ENCODE data around the gene DNM1L. TPM values are rescaled to one million over a fixed set of nuclear protein-coding genes. Genes with fewer than 3 reads are reported as not detected.
A peak's percentile ranks its signal among the peaks of the same experiment; 100 is the strongest.

DNM1L gene
- total RNA-seq: 37.4 TPM
- polyA plus RNA-seq: 36.7 TPM
- long read RNA-seq, donor 1: 0 reads
- long read RNA-seq, donor 2: 0 reads
- long read RNA-seq, donor 3, full-length matches to known transcripts: 7 of 7 reads
- long read RNA-seq, donor 3, partial matches to known transcripts: 0 of 7 reads
- long read RNA-seq, donor 3, other reads (novel, unspliced or antisense): 0 of 7 reads
- long read RNA-seq, donor 4, full-length matches to known transcripts: 2 of 32 reads
- long read RNA-seq, donor 4, partial matches to known transcripts: 10 of 32 reads
- long read RNA-seq, donor 4, other reads (novel, unspliced or antisense): 20 of 32 reads
- long read RNA-seq, donor 5, full-length matches to known transcripts: 8 of 123 reads
- long read RNA-seq, donor 5, partial matches to known transcripts: 115 of 123 reads
- long read RNA-seq, donor 5, other reads (novel, unspliced or antisense): 0 of 123 reads
- long read RNA-seq, donor 6, full-length matches to known transcripts: 7 of 41 reads
- long read RNA-seq, donor 6, partial matches to known transcripts: 34 of 41 reads
- long read RNA-seq, donor 6, other reads (novel, unspliced or antisense): 0 of 41 reads
- long read RNA-seq, donor 7, full-length matches to known transcripts: 10 of 17 reads
- long read RNA-seq, donor 7, partial matches to known transcripts: 7 of 17 reads
- long read RNA-seq, donor 7, other reads (novel, unspliced or antisense): 0 of 17 reads
- long read RNA-seq, donor 8, full-length matches to known transcripts: 6 of 6 reads
- long read RNA-seq, donor 8, partial matches to known transcripts: 0 of 6 reads
- long read RNA-seq, donor 8, other reads (novel, unspliced or antisense): 0 of 6 reads
- long read RNA-seq, donor 9, full-length matches to known transcripts: 6 of 20 reads
- long read RNA-seq, donor 9, partial matches to known transcripts: 14 of 20 reads
- long read RNA-seq, donor 9, other reads (novel, unspliced or antisense): 0 of 20 reads
- long read RNA-seq, donor 10, partial matches to known transcripts: 0 of 3 reads
- long read RNA-seq, donor 10, other reads (novel, unspliced or antisense): 0 of 3 reads

DNA sequence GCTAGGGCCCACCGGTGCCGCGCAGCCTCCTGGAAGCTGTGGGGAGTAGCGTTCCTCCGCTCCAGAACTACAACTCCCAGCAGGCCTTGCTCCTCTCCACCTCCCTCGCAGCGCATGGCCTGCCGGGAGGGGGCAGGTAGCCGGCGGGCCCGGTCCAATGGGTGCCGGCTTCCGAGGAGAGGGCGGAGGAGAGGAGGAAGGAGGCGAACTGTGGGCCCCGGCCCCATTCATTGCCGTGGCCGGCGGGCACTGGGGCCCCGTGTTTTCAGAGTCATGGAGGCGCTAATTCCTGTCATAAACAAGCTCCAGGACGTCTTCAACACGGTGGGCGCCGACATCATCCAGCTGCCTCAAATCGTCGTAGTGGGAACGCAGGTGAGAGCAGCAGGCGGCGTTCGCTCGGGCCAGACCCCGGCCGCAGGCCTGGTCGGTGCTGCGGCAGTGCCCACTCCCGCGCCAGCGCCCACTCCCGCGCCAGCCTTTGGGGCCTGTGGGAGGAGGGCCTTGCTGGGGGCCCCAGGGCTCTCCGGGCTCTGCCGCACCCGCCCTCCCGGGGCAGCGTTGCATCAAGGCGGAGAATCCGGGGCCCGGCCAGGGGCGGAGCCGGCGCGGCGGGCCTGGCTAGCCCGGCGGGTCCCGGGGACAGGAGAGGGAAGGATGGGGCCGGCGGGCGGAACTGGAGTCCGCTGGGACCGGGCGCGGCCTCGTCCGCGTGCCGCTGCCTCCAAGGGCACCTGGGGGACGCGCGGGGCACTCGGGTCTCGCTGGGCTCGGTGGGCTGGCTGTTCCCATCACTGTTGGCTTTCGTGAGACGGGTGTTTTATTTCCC, at the start of gene DNM1L:
Gene DNM1L (plus strand): TSS at position 211 of the 829 bp plus-strand sequence. CDS start 63 bp downstream, at position 274.
- H3K27ac ChIP-seq (ENCODE audit: low read depth in 1 of 2, low read length in 1 of 2): peak within 1 kb of the TSS; percentile 71 to 85
- no peaks in the 10 kb centered on the region for H3K9me3 ChIP-seq (ENCODE audit: control insufficient read depth in 2 of 2, insufficient read depth in 1 of 2, low read length in 1 of 2)
- peak within 1 kb of the TSS; percentile 56 to 95 for H3K4me3 ChIP-seq (ENCODE audit: low read length in 2 of 2)
- H3K36me3 ChIP-seq (ENCODE audit: control insufficient read depth in 2 of 2, insufficient read depth in 2 of 2, low read length in 1 of 2): no peaks in the 10 kb centered on the region
- DNase-seq (ENCODE audit: low read depth in 6 of 9, low spot score in 9 of 9): peak; percentile 83 to 96 (median 90)
- under 1% methylated on average over 76 of the region's 76 CpGs for WGBS
- no peaks in the 10 kb centered on the region for H3K27me3 ChIP-seq (ENCODE audit: control insufficient read depth in 2 of 2, insufficient read depth in 1 of 2, low read length in 1 of 2)
- peaks cover 2 to 4% of the 10 kb centered on the region in 2 donors for H3K4me1 ChIP-seq (ENCODE audit: control insufficient read depth in 2 of 2, insufficient read depth in 2 of 2, low read length in 2 of 2)

DNA sequence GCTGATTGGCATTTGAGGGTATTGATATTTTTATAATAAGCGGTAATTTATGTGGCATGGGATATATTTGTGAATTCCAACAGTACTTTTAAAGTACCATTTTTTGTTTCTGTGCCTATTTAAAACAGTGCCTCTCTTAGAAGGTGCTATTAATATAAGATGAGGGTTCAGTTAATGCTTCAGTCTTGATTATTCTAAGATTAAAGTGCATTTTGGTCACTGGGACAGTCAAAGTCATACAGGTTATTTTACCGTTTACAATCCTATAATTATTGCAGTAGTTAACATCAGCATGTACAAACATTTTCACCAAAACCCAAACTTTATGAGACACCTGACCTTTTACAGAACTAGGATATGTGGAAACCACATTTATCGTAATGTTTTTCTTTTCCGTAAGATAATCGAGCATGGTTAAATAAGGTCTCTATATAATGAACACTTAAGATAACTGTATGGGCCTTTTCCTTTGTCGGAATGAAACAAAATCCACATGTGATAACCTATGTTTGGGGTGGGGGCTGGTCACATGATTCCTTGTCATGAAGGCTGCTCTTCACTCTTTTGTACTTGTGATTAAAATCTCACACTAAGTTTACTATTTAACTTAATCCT, 37.7 kb upstream of the DNM1L start:
- H3K27ac ChIP-seq (ENCODE audit: low read depth in 1 of 2, low read length in 1 of 2): no peak overlapping the region
- no peaks in the 10 kb centered on the region for H3K27me3 ChIP-seq (ENCODE audit: control insufficient read depth in 2 of 2, insufficient read depth in 1 of 2, low read length in 1 of 2)
- no peaks in the 10 kb centered on the region for H3K9me3 ChIP-seq (ENCODE audit: control insufficient read depth in 2 of 2, insufficient read depth in 1 of 2, low read length in 1 of 2)
- 98% methylated on average over 6 of the region's 6 CpGs for WGBS
- no peaks in the 10 kb centered on the region for H3K4me1 ChIP-seq (ENCODE audit: control insufficient read depth in 2 of 2, insufficient read depth in 2 of 2, low read length in 2 of 2)
- DNase-seq (ENCODE audit: low read depth in 6 of 9, low spot score in 9 of 9): no peak
- H3K4me3 ChIP-seq (ENCODE audit: low read length in 2 of 2): no peak overlapping the region
- H3K36me3 ChIP-seq (ENCODE audit: control insufficient read depth in 2 of 2, insufficient read depth in 2 of 2, low read length in 1 of 2): no peaks in the 10 kb centered on the region

DNA sequence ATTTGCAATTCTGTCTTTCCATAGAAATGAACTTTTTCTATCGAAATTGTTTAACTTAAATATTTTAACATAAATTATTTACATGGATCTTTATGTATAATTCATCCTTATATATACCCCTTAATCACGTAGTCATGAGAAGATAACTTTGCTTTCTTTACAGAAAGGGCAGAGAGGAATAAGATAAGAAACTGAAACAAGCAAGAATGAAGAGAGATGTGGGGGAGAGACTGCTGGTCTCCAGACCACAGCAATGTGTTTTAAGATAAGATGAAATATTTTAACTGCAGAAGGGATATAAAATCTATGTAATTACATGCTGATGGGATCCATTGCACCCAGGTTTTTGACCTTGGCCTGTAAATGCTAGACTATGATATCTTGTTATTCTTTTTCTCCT, 34.7 kb upstream of the DNM1L start:
- WGBS: 84% methylated on average over 2 of the region's 2 CpGs
- H3K9me3 ChIP-seq (ENCODE audit: control insufficient read depth in 2 of 2, insufficient read depth in 1 of 2, low read length in 1 of 2): no peaks in the 10 kb centered on the region
- no peaks in the 10 kb centered on the region for H3K36me3 ChIP-seq (ENCODE audit: control insufficient read depth in 2 of 2, insufficient read depth in 2 of 2, low read length in 1 of 2)

DNA sequence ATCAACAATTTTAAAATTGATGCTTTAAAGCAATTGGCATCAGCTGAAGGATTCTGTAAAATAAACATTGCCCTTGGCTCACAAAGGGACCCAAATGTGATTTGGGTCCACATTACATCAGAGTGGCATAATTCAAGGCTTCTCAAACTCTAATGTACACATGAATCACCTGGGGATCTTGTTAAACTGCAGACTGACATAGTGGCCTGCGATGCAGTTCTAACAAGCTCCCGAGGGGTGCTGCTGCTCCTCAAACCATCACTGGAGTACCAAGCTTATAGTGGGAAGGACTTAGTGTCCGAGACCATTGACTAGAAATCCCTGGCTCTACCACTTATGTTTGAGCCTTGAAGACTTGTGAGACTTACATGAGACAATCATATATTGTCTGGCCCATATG, 31.8 kb upstream of the DNM1L start:
- Histone ChIP-seq H3K27ac (ENCODE audit: low read depth in 1 of 2, low read length in 1 of 2) (no peak overlapping the region), H3K4me1 (ENCODE audit: control insufficient read depth in 2 of 2, insufficient read depth in 2 of 2, low read length in 2 of 2) (no peaks in the 10 kb centered on the region), H3K27me3 (ENCODE audit: control insufficient read depth in 2 of 2, insufficient read depth in 1 of 2, low read length in 1 of 2) (no peaks in the 10 kb centered on the region), H3K4me3 (ENCODE audit: low read length in 2 of 2) (no peak overlapping the region), H3K36me3 (ENCODE audit: control insufficient read depth in 2 of 2, insufficient read depth in 2 of 2, low read length in 1 of 2) (no peaks in the 10 kb centered on the region), H3K9me3 (ENCODE audit: control insufficient read depth in 2 of 2, insufficient read depth in 1 of 2, low read length in 1 of 2) (no peaks in the 10 kb centered on the region)
- no peak for DNase-seq (ENCODE audit: low read depth in 6 of 9, low spot score in 9 of 9)
- WGBS: 96% methylated on average over 3 of the region's 3 CpGs

More for the DNA sequence above, 34.7 kb upstream of the DNM1L start:
- H3K27me3 ChIP-seq (ENCODE audit: control insufficient read depth in 2 of 2, insufficient read depth in 1 of 2, low read length in 1 of 2): no peaks in the 10 kb centered on the region
- no peak for DNase-seq (ENCODE audit: low read depth in 6 of 9, low spot score in 9 of 9)
- H3K4me3 ChIP-seq (ENCODE audit: low read length in 2 of 2): no peak overlapping the region
- H3K27ac ChIP-seq (ENCODE audit: low read depth in 1 of 2, low read length in 1 of 2): no peak overlapping the region
- no peaks in the 10 kb centered on the region for H3K4me1 ChIP-seq (ENCODE audit: control insufficient read depth in 2 of 2, insufficient read depth in 2 of 2, low read length in 2 of 2)

DNA sequence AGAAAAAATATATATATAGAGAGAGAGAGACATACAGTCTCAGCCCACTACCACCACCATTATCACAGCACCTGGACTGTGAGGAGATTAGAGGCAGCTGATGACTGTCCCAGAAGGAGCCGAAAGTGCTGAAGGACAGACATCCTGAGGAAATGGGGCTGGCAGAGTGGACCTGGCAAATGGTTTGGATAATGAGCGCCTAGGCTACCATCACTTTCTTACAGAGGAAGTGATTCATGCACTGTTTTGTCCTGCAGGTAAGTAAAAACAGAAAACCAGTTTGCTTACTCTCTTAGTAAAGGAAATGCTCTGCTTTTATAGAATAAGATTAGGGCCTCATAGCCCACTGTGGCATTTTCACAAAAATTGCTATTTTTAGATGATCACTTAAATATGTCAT, 28.6 kb upstream of the DNM1L start:
- Histone ChIP-seq H3K36me3 (ENCODE audit: control insufficient read depth in 2 of 2, insufficient read depth in 2 of 2, low read length in 1 of 2) (no peaks in the 10 kb centered on the region), H3K27ac (ENCODE audit: low read depth in 1 of 2, low read length in 1 of 2) (no peak overlapping the region), H3K9me3 (ENCODE audit: control insufficient read depth in 2 of 2, insufficient read depth in 1 of 2, low read length in 1 of 2) (no peaks in the 10 kb centered on the region), H3K27me3 (ENCODE audit: control insufficient read depth in 2 of 2, insufficient read depth in 1 of 2, low read length in 1 of 2) (no peaks in the 10 kb centered on the region), H3K4me3 (ENCODE audit: low read length in 2 of 2) (no peak overlapping the region), H3K4me1 (ENCODE audit: control insufficient read depth in 2 of 2, insufficient read depth in 2 of 2, low read length in 2 of 2) (no peaks in the 10 kb centered on the region)
- DNase-seq (ENCODE audit: low read depth in 6 of 9, low spot score in 9 of 9): no peak
- WGBS: 49% methylated on average over 2 of the region's 2 CpGs

DNA sequence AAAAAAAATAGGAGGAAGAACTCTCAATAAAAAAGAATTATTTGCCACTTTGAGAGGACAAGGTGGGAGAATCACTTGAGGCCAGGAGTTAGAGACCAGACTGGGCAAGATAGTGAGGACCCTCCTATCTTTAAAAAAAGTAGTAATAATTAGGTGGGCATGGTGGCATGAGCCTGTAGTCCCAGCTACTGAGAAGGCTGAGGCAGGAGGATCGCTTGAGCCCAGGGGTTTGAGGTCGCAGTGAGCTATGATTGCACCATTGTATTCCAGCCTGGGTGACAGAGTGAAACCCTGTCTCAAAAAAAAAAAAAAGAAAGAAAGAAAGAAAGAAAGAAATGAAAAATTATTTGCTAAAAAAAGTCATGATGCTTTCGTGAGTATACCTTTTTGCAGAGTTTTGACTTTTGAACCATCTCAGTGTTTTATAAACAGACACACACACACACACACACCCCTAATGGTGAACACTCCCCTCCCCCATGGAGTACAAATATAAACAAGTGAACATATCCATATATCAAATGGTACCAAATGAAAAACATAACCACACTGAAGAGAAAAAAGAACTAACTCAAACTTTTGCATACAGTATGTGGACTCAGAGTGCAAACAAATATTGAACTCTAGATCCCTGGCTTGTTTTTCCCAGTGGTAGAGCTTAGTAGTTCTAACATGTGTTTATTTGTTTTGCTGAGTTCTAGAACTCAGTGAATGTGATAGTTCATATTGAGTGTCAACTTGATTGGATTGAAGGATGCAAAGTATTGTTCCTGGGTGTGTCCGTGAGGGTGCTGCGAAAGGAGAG, 27.7 kb upstream of the DNM1L start:
- Histone ChIP-seq H3K27me3 (ENCODE audit: control insufficient read depth in 2 of 2, insufficient read depth in 1 of 2, low read length in 1 of 2) (no peaks in the 10 kb centered on the region), H3K36me3 (ENCODE audit: control insufficient read depth in 2 of 2, insufficient read depth in 2 of 2, low read length in 1 of 2) (no peaks in the 10 kb centered on the region), H3K9me3 (ENCODE audit: control insufficient read depth in 2 of 2, insufficient read depth in 1 of 2, low read length in 1 of 2) (no peaks in the 10 kb centered on the region), H3K27ac (ENCODE audit: low read depth in 1 of 2, low read length in 1 of 2) (no peak overlapping the region), H3K4me3 (ENCODE audit: low read length in 2 of 2) (no peak overlapping the region), H3K4me1 (ENCODE audit: control insufficient read depth in 2 of 2, insufficient read depth in 2 of 2, low read length in 2 of 2) (no peaks in the 10 kb centered on the region)
- DNase-seq (ENCODE audit: low read depth in 6 of 9, low spot score in 9 of 9): no peak
- WGBS: 98% methylated on average over 5 of the region's 5 CpGs

DNA sequence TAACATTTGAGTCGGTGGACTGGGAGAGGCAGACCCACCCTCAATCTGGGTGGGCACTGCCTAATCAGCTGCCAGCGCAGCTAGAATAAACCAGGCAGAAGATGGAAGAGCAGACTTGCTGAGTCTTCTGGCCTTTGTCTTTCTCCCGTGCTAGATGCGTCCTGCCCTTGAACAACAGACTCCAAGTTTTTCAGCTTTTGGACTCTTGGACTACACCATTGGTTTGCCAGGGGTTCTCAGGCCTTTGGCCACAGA, 27.2 kb upstream of the DNM1L start:
- H3K4me1 ChIP-seq (ENCODE audit: control insufficient read depth in 2 of 2, insufficient read depth in 2 of 2, low read length in 2 of 2): no peaks in the 10 kb centered on the region

DNA sequence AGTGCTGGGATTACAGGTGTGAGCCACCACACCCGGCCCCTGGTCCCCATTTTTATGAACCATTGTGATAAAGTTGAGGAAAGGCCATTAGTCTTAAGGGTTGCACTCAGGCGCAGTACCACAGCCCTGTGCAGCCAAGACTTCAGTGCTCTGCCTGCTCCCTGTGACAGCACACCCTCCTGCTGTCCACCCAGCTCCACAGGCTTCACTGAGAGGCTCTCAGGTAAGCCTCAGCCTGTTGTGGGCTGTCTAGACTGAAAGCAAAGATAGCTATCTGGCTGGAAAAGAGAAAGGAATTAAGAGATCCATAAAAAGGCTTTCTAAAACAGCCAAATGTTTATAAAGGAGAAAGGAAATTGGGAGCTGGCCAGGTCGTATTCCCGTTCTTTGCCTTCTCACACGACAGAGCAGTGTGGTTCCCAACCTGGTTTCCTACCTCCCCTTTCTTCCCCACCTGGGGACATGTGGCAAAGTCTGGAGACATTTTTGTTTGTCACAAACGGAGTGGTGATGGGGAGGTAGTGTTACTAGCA, 19.1 kb upstream of the DNM1L start:
- Histone ChIP-seq H3K4me3 (ENCODE audit: low read length in 2 of 2) (no peak overlapping the region), H3K27ac (ENCODE audit: low read depth in 1 of 2, low read length in 1 of 2) (no peak overlapping the region), H3K36me3 (ENCODE audit: control insufficient read depth in 2 of 2, insufficient read depth in 2 of 2, low read length in 1 of 2) (no peaks in the 10 kb centered on the region), H3K9me3 (ENCODE audit: control insufficient read depth in 2 of 2, insufficient read depth in 1 of 2, low read length in 1 of 2) (no peaks in the 10 kb centered on the region), H3K27me3 (ENCODE audit: control insufficient read depth in 2 of 2, insufficient read depth in 1 of 2, low read length in 1 of 2) (no peaks in the 10 kb centered on the region), H3K4me1 (ENCODE audit: control insufficient read depth in 2 of 2, insufficient read depth in 2 of 2, low read length in 2 of 2) (peaks cover 0 to 8% of the 10 kb centered on the region in 2 donors)
- 93% methylated on average over 6 of the region's 6 CpGs for WGBS
- DNase-seq (ENCODE audit: low read depth in 6 of 9, low spot score in 9 of 9): no peak

More for the DNA sequence above, 27.2 kb upstream of the DNM1L start:
- Histone ChIP-seq H3K4me3 (ENCODE audit: low read length in 2 of 2) (no peak overlapping the region), H3K27me3 (ENCODE audit: control insufficient read depth in 2 of 2, insufficient read depth in 1 of 2, low read length in 1 of 2) (no peaks in the 10 kb centered on the region), H3K27ac (ENCODE audit: low read depth in 1 of 2, low read length in 1 of 2) (no peak overlapping the region), H3K36me3 (ENCODE audit: control insufficient read depth in 2 of 2, insufficient read depth in 2 of 2, low read length in 1 of 2) (no peaks in the 10 kb centered on the region), H3K9me3 (ENCODE audit: control insufficient read depth in 2 of 2, insufficient read depth in 1 of 2, low read length in 1 of 2) (no peaks in the 10 kb centered on the region)
- no peak for DNase-seq (ENCODE audit: low read depth in 6 of 9, low spot score in 9 of 9)
- 99% methylated on average over 4 of the region's 4 CpGs for WGBS
